Smooth muscle cell of the brain vasculature (primary cell): ENCODE data around the gene KAT6B.

Experiments used
- DNase-seq: peaks from one replicate; pipeline ENCODE4 v3.0.0-alpha.2; 2012; ENCODE audit warnings: low read depth, low spot score

Gene KAT6B

DNA sequence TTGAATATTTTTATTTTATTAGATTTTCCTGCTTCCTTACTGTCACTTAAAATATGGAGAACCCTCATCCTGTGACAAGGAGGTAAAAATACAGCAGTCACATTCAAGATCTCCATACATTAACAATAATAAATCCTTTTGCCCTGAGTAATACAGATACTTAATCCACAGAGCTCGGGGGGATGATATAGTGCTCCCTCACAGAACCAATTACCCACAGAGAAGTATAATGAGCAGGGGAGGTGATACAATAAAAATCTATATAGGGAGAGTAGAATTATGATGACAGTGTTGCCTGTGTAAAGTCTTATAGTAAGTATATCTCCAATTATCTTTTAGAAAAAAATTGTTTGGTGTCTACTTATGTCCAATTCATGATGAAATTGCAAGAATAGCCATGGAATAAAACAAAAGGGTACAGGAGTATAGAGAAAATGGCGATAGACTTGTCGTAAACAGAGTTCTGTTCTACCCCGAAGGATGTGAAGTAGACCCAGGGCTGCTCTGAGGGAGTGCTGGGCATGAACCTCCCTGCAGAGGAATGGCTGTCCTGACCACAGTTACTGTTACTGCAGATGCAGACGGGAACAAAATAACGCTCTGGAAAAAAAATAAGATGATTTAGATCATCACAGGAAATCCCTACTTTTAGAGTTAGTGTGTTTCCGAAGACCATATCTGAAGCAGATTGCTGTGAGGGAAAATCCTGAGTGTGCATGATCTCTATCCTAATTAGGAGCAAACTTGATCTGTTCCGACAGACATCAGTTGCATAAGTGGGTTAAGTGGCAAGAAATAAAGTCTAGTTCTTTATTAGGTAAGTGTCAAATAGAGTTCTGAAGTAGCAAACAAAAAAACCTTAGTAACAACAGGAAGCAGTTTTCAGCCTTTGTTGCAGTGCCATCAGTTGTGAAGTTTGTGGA, 123.7 kb downstream of the KAT6B start:
- no peak for DNase-seq

DNA sequence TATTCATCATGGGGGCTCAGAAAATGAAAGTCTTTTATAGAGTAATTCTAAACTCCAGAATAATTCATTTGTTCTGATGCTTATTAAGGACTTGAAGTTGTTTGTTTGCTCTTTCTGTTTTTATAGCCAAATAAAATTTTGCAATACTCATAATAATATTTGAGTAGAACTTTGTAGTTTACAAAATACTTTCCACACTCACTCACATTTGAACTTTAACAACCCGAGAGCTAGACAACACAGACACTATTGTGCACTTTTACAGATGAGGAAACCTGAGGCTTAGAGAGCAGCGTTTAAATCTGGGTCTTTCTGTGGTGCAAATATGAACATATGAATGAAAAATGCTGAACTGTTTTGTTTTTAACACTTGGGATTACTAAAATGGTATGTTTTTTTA, 126.8 kb downstream of the KAT6B start:
- no peak for DNase-seq

DNA sequence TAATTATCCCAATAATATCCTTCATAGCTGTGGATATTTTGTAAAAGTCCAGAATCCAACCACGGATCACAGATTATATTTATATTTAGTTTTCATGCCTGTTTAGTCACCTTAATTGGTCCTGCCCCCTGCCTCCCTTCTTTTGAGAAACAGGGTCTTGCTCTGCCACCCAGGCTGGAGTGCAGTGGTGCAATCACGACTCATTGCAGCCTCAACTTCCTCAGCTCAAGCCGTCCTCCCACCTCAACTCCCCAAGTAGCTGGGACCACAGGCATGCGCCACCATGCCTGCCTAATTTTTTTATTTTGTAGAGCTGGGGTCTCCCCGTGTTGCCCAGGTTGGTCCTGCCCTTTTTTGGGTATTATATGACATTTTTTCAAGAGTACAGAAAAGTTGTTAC, 129.4 kb downstream of the KAT6B start:
- DNase-seq: no peak

DNA sequence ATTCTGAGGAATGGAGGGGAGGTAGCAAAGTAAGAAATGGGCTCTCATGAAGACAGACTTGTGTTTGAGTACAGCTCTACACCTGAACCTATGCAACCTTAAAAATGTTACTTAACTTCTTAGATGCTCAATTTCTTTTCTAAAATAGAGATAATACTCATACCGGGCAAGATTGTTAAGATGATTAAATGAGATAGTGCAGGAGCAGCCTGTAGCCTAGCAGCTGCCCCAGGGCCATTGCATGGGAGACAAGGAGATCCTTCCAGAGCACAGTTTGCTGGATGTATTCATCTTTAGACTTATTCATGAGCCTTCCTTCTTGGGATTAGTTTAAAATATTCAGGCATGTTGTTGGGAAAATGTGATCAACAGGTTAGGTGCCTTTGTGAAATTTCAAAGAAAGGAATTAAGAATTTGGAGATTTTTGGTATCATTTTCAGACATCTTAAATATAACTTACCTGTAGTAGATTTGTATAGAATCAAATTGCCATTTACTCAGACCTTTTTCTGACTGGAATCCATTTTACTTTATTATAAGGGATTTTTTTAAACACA, 130.2 kb downstream of the KAT6B start:
- DNase-seq: no peak

DNA sequence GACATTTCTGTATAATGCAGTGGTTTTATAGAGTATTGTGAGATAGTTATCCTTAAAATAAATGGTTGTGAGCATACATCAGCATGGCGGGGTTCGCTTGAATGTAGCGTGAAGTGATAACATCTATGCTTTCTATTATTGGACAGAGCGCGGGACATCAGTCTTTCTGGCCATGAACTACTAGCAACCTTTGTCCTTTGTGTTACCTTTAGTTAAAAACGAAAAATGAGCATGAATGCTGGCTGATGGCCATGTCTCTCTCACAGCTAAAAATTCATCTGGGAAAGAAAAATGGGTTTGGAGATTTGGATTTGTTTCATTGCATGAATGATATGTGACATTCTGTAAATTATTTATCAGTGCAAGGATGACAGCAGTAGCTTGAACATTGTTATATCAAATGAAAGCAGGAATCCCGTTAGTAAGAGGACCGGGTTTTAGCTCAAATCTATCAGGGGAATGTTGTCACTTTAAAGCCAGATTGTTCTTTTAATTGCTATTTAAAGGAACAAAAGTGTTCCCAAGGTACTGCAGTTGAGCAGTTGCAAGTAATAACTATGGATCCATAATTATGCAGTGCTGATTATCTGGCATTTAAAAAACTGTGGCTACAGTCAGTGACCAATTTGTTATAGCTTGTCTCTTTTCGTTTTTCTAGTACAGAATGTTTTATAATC, 131.0 kb downstream of the KAT6B start:
- DNase-seq: no peak

DNA sequence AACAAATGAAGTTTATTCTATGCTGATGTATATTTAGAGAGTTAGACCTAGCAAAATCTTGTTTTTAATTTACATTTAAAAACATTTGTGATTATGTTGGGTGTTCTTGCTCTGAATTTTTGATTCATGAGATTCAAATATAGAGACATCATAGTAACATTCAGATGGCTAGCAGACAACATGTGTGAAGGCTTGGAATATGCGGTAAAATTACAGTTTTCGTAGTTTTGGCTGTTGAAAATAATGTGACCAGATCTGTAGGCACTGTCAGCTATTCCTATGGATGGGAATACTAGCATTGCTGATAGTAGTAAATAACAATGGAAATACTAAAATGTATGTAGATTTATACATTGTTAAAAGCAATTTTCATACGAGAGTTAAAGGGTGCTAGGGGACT, 131.9 kb downstream of the KAT6B start:
- no peak for DNase-seq

DNA sequence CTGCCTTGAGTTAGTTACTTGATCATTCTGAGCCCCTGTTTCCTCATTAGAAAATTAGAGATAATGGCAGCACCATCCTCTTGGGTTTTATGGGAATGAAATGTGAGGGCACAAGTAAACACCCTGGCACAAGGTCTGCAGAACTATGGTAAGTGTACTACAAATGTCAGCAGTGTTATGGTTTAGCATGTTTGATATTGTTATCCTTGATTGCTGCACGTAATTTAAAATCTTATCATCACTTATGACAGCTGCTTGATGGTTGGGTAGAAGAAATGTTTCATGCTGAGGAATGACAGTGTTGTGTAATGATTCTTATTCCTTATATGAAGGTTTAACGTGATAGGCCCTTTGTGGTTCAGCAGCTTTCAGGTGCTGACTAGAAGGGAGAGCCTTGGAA, 134.3 kb downstream of the KAT6B start:
- DNase-seq: no peak

DNA sequence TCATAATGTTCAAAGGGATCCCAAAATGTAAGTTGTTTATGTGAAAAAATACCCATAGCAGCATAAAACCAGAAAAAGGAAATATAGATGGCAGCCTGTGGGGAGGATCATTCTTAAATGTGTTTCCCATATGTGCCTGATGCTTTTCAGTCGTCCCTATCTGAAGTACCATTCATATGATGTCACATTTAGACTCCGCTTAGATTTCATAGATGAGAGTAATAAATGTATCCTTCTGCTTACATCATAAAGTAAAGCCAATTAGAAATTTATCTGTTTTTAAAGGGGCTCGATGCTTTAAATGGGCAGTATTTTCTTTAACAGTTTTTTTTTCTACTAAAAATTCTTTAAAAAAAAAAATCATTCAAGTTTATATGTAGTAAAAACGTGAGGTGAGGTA, 136.1 kb downstream of the KAT6B start:
- DNase-seq: no peak

DNA sequence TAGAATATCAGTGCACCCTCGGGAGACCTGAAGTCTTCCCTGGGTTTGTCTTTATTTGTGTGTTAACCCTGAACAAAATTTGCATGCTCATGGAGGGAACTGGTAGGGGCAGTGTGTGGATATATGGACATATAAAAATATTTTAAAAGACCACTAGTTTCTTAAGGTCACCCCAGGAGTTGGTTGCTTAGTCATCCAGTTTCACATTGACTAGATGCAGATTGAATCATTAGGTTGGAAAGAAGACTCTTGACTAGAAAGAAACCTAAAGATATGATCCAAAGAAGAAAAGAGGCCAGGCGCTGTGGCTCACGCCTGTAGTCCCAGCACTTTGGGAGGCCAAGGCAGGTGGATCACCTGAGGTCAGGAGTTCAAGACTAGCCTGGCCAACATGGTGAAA, 137.1 kb downstream of the KAT6B start:
- no peak for DNase-seq

DNA sequence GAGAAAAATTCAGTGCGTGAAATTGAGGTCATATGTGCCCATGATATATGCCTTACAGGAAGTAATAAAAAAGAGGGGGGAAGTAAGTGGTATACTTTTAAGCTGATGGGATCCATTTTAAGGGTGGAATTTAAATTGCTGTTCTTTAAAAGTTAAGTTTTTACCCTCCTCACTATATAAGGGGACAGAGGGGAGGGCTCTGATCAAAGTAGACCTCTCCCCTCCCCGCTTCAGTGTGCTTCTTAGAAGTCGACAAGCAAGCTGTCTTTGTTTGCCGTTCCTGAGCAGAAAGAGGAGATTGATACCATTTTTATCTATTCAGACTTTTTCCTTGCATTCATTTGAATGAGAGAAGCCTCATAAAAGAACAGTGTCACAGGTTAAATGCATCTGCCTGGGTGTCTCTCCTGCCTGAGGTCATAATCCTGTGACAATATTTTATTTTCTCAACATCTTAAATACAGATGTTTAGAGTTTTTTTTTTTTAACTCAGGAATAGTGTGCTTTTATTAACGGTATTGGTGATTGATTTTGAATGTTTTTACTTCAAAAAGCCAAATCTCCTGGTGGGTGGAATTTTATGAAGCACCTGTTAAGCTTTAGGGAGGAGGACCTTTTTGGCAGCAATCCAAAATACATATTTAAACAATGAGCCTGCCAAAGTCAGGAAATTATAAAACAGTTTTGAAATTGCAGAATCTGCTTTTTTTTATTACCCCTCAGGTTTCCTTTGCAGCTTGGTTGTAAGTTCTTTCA, 141.7 kb downstream of the KAT6B start:
- no peak for DNase-seq

DNA sequence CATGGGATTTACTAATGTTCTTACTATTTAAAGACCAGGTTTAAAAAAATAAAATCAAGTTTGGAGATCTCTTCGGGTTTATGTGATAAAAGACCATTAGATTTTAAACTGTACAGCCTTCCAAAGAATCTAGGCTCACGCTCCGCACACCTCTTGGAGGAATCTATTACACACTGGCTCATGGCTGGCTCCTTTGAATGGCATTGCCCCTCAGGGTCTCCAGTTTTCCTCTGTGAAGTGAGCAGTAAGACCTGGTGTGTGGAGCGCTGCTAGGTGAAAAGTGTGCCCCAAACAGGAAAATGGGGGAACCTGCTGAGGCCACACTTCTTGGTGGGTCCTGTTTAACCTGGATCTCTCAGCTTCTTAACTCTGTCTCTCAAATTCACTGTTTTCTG, 142.3 kb downstream of the KAT6B start:
- DNase-seq: no peak

DNA sequence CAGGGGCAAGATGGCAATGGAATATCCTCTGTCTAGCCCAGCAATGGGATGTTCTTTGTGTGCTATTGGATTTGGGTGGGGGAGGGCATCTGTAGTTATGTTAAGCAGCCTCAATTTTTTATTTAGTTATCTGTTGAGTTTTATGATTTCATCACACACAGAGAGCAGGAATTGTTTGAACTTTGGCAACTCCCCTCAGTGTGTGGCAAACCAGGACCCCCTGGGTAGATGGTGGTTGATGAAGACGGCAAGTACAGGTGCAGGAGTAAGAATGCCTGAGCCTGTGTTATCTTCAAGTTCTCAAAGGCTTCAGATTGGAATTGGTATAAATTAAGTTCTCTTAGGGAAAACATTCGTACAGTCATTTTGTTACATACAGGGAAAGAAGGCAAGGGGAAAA, 142.7 kb downstream of the KAT6B start:
- DNase-seq: no peak

DNA sequence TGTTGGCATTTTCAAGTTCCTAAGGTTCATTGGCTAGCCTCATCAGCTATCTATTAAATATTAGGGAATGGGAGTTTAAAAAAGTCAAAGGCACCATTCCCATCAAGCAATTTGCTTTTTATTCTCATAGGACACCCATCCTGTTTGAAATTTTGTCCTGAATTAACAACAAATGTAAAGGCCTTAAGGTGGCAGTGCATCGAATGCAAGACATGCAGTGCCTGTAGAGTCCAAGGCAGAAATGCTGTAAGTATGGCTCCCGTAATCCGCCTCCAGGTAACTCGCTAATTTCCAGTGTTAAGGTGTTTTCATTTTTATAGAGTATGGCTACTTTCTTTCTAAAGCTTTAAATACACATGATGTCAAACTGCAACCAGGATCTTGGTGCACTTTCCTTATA, 143.1 kb downstream of the KAT6B start:
- no peak for DNase-seq

DNA sequence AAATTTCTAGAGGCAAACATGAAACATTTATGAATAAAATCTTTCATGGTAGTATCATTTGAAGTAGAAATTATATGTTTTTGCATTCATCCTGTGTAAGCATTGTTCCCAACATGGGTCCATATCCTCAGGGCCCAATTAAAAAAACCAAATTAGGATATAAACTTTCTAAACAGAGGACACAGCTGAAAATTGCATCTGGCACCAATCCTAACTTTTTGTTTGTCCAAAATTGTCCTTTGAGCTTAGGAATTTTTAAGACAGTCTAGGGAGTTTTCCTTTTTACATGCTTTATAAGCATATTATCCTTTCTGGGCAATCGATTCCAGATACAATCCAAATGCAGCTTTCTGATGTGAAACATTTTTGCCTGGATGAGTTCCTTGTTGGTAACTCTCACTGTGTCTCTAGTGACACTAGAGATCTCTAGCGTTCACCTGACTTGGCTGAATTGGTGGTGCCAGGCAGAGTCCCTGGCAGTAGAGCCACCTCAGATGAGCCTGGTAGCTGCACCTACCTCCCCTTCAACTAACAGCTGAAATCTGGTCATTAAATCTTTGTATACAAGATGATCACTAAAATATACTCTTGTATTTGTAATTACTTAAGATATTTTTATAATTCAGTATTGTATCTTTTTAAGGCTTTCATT, 147.5 kb downstream of the KAT6B start:
- DNase-seq: no peak

DNA sequence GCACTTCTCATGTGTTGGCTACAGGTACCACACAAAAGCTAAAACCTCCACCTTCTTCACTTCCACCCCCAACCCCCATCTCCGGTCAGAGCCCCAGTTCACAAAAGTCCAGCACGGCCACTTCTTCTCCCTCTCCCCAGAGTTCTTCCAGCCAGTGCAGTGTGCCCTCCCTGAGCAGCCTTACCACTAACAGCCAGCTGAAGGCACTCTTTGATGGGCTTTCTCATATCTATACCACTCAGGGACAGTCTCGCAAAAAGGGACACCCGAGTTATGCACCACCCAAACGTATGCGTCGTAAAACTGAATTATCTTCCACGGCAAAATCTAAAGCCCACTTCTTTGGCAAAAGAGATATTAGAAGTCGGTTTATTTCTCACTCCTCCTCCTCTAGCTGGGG, 149.4 kb downstream of the KAT6B start:
- no peak for DNase-seq

DNA sequence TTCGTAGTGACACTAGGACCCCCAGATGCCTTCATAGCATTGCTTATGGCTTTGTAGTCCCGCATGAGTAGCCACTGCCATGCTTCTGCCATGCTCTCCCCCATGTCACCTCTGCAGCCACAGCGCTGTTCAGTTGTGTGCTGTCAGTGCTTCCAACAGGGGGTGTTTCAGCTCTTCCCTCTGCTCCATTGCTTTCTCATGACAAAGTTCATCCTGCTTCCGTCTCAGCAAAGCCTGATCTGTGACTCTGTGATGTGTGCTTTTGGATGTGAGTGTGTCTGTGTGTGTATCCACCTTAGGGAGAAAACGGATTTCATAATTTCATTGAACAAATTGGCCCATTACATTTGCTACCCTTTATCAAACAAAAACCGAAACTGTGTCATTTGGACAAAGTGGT, 150.2 kb downstream of the KAT6B start:
- DNase-seq: no peak

DNA sequence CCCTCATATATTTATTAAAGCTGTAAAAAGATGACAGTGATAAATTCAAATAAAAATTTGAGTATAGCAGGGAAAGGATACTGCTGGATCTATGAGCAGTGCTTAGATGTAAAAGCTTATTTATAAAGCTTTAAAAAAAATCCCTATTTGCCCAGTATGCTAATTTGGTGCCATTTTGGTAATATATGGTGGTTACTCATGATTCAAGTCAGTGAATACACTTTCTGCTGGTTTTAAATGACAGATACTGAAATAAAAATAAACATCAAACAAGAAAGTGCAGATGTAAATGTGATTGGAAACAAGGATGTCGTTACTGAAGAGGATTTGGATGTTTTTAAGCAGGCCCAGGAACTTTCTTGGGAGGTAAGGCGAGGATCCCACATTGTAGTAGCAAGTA, 150.7 kb downstream of the KAT6B start:
- DNase-seq: no peak

DNA sequence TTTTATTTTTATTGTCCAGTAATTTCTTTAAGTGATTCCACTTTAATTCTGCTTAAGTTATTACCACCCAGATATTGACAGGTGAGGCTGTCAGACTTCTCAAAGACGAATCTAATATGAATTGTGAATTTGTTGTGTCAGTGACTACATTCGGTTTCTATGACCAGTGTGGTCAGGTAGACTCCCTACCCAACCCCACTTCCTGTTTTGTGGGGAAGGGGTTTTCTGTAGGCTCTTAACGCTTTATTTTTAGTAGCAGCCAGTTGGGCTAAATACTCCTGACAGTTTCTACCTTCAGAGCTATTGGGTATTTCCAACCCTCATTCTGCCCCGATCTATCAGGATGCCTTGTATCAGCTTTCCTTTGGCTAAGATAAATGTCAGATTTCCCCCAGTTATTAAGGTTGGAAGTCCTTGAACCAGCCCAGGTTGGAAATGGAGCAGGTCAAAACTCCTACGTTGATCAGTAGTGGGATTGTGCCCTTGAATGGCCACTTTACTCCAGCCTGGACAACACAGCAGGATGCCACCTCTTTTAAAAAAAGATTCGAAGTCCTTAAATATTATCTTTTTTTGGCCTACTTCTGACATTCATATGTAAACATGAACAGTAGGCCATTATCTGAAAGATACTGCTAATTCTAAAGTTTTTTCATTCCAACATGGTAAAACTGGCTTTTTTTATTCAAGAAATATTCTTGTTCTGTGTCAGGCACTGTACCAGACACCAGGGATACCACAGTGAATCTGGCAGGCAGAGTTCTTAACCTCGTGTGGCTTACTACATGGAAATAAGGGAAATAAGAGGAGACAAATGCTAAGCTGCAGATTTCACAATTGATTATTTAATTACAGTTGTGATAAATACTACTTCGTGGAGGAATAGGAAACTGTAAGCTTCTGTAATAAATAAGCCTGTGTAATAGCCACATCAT, 151.8 kb downstream of the KAT6B start:
- DNase-seq: no peak

DNA sequence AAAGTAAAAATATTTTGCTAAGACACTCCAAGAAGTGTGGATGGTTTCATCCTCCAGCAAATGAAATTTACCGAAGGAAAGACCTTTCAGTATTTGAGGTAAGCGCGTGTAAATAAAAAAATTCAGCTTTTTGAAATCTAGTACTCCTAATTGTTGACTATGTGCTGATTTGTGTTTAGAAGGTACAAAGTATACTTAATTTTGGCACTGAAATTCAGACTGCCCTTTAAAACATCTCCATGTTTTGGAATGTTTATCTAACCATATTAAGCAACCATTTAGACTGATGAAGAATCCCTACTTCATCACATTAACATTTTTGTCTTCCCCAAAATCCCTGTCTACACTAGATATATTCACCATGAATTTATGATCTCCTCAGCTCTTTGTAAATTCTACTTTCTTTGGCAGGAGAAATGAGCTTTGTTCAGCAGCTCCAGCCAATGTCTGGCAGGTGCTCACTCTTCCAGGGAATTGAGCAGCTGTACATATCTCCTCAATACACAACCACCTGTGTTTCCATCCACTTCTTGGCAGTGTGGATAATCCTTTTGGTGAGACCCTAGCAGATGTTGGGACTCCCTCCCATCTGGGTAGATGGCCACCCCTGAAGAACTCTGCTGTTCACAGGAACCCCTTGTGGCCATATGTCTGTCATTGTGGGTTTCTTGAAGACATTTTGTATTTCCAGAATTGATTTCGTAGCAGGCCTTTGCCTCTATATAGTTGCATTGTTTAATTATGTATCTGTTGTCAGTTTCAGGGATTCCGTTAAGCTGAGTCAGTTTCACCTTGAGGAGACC, 155.6 kb downstream of the KAT6B start:
- no peak for DNase-seq

DNA sequence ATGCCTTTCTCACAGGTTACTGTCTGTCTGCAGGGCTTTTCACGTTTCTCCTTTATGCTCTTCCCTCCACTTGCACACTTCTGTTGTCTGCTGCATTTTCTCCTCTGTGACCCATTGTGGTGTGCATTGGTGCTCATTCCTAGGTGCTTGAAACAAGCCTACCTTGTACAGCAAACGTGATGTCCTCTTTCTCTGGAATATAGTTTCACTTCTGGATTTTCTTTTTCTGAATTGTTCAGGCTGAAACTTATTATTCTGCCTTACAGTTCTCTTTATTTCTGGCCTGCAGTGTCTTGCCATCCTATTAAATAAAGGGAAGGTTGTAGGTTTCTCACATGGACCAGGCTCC, 156.2 kb downstream of the KAT6B start:
- DNase-seq: no peak
